HepG2 (cell line): ENCODE measurements around the gene CHST12. TPM values are rescaled to one million over a fixed set of nuclear protein-coding genes. Genes with fewer than 3 reads are reported as not detected.
A peak's percentile ranks its signal among the peaks of the same experiment; 100 is the strongest.

Source experiments
- EEA1 ChIP-seq: sonication (generic); formaldehyde crosslinking; IDR thresholded peaks from 2 replicates; pipeline ENCODE4 v1.5.1; 2020; ENCODE audit warnings: mild to moderate bottlenecking, missing genetic modification reagents, borderline replicate concordance
- JDP2 ChIP-seq: sonication (generic); formaldehyde crosslinking; IDR thresholded peaks from 2 replicates; pipeline ENCODE4 v1.8.1; 2022; ENCODE audit warnings: missing genetic modification reagents, borderline replicate concordance
- KMT2A ChIP-seq: sonication (generic); formaldehyde crosslinking; IDR thresholded peaks from 2 replicates; pipeline ENCODE4 v1.4.0; 2020; ENCODE audit warnings: missing genetic modification reagents
- NFKB2 ChIP-seq: sonication (generic); formaldehyde crosslinking; IDR thresholded peaks from 2 replicates; pipeline ENCODE4 v1.4.0; 2020; ENCODE audit warnings: missing genetic modification reagents, borderline replicate concordance
- TMF1 ChIP-seq: sonication (generic); formaldehyde crosslinking; IDR thresholded peaks from 2 replicates; pipeline ENCODE4 v1.8.1; 2022; ENCODE audit warnings: low read depth, missing genetic modification reagents
- U2AF2 ChIP-seq: fragments of 200-400 bp; formaldehyde crosslinking; IDR thresholded peaks from 2 replicates; pipeline ENCODE4 v1.6.1; 2017; ENCODE audit warnings: low read depth, mild to moderate bottlenecking, low read length
- ZNF552 ChIP-seq: sonication (generic); formaldehyde crosslinking; IDR thresholded peaks from 2 replicates; pipeline ENCODE4 v1.9.0; 2022; ENCODE audit warnings: missing genetic modification reagents, mild to moderate bottlenecking, borderline replicate concordance
- ZNF616 ChIP-seq: sonication (generic); formaldehyde crosslinking; IDR thresholded peaks from 2 replicates; pipeline ENCODE4 v1.5.0; 2020; ENCODE audit warnings: low read depth, mild to moderate bottlenecking, missing genetic modification reagents
- ZNF792 ChIP-seq: IDR thresholded peaks from 2 replicates; pipeline ENCODE4 v1.6.1; 2016
- ZNF83 ChIP-seq: sonication (generic); formaldehyde crosslinking; IDR thresholded peaks from 2 replicates; pipeline ENCODE4 v1.4.0; 2020; ENCODE audit warnings: missing genetic modification reagents, mild to moderate bottlenecking, borderline replicate concordance
- ZNF879 ChIP-seq: sonication (generic); formaldehyde crosslinking; IDR thresholded peaks from 2 replicates; pipeline ENCODE4 v1.8.1; 2023; ENCODE audit warnings: missing genetic modification reagents
- polyA plus RNA-seq, 8 experiments: library from polyadenylated mRNA; depleted of rRNA in 3 of 8; stranded (reverse) in 7 of 8; unstranded in 1 of 8; fragments of >200 nt; fragmentation: Illumina TruSeq in 4 of 8; extraction: Trizol in 4 of 8; gene quantifications; 2 replicates each; pipeline versions ENCODE4 v1.2.1 to v1.2.3, GENCODE V29; 2011 to 2016; ENCODE audit warnings: low read depth in 4 of 8, missing spikeins in 1 of 8, mixed read lengths in 1 of 8; ENCODE audit not compliant: insufficient read depth in 1 of 8
- total RNA-seq, 5 experiments: library from RNA; depleted of rRNA; stranded (reverse); fragments of >200 nt; fragmentation: Illumina TruSeq; extraction: Trizol; gene quantifications; 2 replicates each; pipeline ENCODE4 v1.2.3, GENCODE V29; 2016; ENCODE audit warnings: low read depth in 1 of 5
- TF ChIP-seq, protein P1 (sequence below): IDR thresholded peaks from 2 replicates; pipeline ENCODE4 v1.6.1; 2016; ENCODE audit warnings: missing genetic modification reagents, missing compliant biosample characterization
- TF ChIP-seq, protein P2 (sequence below): sonication (generic); formaldehyde crosslinking; IDR thresholded peaks from 2 replicates; pipeline ENCODE4 v1.4.0; 2020; ENCODE audit warnings: missing genetic modification reagents
- TF ChIP-seq, protein P3 (sequence below): sonication (generic); formaldehyde crosslinking; IDR thresholded peaks from 2 replicates; pipeline ENCODE4 v1.5.0; 2020; ENCODE audit warnings: mild to moderate bottlenecking, missing genetic modification reagents, borderline replicate concordance
- TF ChIP-seq, protein P4 (sequence below): sonication (generic); formaldehyde crosslinking; conservative IDR thresholded peaks from 2 replicates; pipeline ENCODE4 v1.4.0; 2020; ENCODE audit warnings: missing genetic modification reagents
- TF ChIP-seq, protein P5 (sequence below): sonication (generic); formaldehyde crosslinking; IDR thresholded peaks from 2 replicates; pipeline ENCODE4 v1.5.1; 2020; ENCODE audit warnings: missing genetic modification reagents, mild to moderate bottlenecking, borderline replicate concordance

Gene CHST12
- total and polyA plus RNA-seq, 2 of the 13 experiments (the other 11 are each of a cell fraction or from before 2014, with no cell fraction given), result 6.4 to 15.8 TPM

DNA sequence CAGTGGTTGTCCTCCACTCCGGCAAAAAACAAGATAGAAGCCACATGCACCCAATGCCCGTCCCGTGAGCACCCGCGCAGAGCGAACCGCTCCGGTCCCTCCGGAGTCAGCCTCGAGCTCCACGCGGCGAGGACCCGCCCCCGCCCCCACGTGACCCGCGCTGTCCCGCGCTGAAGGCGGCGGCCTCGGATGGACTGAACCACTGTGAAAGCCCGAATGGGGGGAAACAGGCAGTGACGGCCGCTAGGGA, 49.5 kb upstream of the CHST12 start (continued):
- TF ChIP-seq, protein P1, sequence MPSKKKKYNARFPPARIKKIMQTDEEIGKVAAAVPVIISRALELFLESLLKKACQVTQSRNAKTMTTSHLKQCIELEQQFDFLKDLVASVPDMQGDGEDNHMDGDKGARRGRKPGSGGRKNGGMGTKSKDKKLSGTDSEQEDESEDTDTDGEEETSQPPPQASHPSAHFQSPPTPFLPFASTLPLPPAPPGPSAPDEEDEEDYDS, result peak; percentile 74
- TF ChIP-seq ZNF83 (CRISPR knock-in tag) (peak; percentile 68; the same call in 1 of the 2 replicates), TMF1 (CRISPR knock-in tag) (peak; percentile 89; the same call in 1 of the 2 replicates), U2AF2 (no peak), ZNF879 (CRISPR knock-in tag) (peak; percentile 93), NFKB2 (peak; percentile 98), KMT2A (CRISPR knock-in tag) (peak; percentile 89), ZNF552 (CRISPR knock-in tag) (peak; percentile 93), JDP2 (CRISPR knock-in tag) (no peak), ZNF792 (CRISPR knock-in tag) (peak; percentile 91), ZNF616 (0 out of 2 replicates have a peak, but pooled peaks have one; percentile 76), EEA1 (CRISPR knock-in tag) (no peak)
- TF ChIP-seq, protein P2, sequence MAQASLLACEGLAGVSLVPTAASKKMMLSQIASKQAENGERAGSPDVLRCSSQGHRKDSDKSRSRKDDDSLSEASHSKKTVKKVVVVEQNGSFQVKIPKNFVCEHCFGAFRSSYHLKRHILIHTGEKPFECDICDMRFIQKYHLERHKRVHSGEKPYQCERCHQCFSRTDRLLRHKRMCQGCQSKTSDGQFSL (CRISPR knock-in tag), result peak; percentile 74
- TF ChIP-seq, protein P3, sequence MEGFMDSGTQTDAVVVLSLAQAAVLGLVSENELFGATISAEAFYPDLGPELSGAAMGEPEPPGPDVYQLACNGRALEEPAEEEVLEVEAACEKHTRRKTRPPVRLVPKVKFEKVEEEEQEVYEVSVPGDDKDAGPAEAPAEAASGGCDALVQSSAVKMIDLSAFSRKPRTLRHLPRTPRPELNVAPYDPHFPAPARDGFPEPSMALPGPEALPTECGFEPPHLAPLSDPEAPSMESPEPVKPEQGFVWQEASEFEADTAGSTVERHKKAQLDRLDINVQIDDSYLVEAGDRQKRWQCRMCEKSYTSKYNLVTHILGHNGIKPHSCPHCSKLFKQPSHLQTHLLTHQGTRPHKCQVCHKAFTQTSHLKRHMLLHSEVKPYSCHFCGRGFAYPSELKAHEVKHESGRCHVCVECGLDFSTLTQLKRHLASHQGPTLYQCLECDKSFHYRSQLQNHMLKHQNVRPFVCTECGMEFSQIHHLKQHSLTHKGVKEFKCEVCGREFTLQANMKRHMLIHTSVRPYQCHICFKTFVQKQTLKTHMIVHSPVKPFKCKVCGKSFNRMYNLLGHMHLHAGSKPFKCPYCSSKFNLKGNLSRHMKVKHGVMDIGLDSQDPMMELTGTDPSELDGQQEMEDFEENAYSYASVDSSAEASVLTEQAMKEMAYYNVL (CRISPR knock-in tag), result no peak
- TF ChIP-seq, protein P4, sequence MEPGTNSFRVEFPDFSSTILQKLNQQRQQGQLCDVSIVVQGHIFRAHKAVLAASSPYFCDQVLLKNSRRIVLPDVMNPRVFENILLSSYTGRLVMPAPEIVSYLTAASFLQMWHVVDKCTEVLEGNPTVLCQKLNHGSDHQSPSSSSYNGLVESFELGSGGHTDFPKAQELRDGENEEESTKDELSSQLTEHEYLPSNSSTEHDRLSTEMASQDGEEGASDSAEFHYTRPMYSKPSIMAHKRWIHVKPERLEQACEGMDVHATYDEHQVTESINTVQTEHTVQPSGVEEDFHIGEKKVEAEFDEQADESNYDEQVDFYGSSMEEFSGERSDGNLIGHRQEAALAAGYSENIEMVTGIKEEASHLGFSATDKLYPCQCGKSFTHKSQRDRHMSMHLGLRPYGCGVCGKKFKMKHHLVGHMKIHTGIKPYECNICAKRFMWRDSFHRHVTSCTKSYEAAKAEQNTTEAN, result peak; percentile 83
- TF ChIP-seq, protein P5, sequence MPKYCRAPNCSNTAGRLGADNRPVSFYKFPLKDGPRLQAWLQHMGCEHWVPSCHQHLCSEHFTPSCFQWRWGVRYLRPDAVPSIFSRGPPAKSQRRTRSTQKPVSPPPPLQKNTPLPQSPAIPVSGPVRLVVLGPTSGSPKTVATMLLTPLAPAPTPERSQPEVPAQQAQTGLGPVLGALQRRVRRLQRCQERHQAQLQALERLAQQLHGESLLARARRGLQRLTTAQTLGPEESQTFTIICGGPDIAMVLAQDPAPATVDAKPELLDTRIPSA (CRISPR knock-in tag), result peak; percentile 63; the same call in 1 of the 2 replicates
